Measurements from ENCODE around the gene CDK19. TPM values are rescaled to one million over a fixed set of nuclear protein-coding genes. Genes with fewer than 3 reads are reported as not detected.
"Not testable (repeated sequence)": the region's sequence is repeated elsewhere in the genome, so short reads cannot be mapped to it uniquely, and the experiment has no call there.

Gene CDK19
- total RNA-seq, 6 donors from 2014 or later = 5.2 to 20.4 (median 12.4) TPM

GRCh38 chr6:110613356-110613755, 201.9 kb downstream of the CDK19 start:
- Histone ChIP-seq H3K4me1 (no peaks in the 10 kb centered on the region), H3K4me3 (no peak overlapping the region), H3K36me3 (peaks cover 0 to 17% (median 6%) of the 10 kb centered on the region in 4 donors), H3K27ac (no peak overlapping the region), H3K9me3 (no peaks in the 10 kb centered on the region), H3K27me3 (no peaks in the 10 kb centered on the region)
- WGBS, 2 donors = 60 to 82% methylated on average over 6 of the region's 6 CpGs
- DNase-seq (no peak), ATAC-seq (ENCODE audit: low FRiP score in 2 of 2) (no peak)
- TF ChIP-seq EP300 (IDR thresholded peaks at IDR 0.05) (no peak), POLR2A (IDR thresholded peaks at IDR 0.05) (no peak), POLR2AphosphoS5 (IDR thresholded peaks at IDR 0.05) (no peak)
- TF ChIP-seq, protein P1, sequence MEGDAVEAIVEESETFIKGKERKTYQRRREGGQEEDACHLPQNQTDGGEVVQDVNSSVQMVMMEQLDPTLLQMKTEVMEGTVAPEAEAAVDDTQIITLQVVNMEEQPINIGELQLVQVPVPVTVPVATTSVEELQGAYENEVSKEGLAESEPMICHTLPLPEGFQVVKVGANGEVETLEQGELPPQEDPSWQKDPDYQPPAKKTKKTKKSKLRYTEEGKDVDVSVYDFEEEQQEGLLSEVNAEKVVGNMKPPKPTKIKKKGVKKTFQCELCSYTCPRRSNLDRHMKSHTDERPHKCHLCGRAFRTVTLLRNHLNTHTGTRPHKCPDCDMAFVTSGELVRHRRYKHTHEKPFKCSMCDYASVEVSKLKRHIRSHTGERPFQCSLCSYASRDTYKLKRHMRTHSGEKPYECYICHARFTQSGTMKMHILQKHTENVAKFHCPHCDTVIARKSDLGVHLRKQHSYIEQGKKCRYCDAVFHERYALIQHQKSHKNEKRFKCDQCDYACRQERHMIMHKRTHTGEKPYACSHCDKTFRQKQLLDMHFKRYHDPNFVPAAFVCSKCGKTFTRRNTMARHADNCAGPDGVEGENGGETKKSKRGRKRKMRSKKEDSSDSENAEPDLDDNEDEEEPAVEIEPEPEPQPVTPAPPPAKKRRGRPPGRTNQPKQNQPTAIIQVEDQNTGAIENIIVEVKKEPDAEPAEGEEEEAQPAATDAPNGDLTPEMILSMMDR (IDR thresholded peaks at IDR 0.05) = no peak

- ATAC-seq (ENCODE audit: low FRiP score in 2 of 2) (no peak), DNase-seq (no peak)
- Histone ChIP-seq H3K4me1 (no peaks in the 10 kb centered on the region), H3K27ac (no peak overlapping the region), H3K36me3 (peaks cover 0 to 17% (median 6%) of the 10 kb centered on the region in 4 donors), H3K4me3 (no peak overlapping the region), H3K27me3 (no peaks in the 10 kb centered on the region), H3K9me3 (no peaks in the 10 kb centered on the region)
- TF ChIP-seq POLR2A (IDR thresholded peaks at IDR 0.05) (no peak), POLR2AphosphoS5 (IDR thresholded peaks at IDR 0.05) (no peak), EP300 (IDR thresholded peaks at IDR 0.05) (no peak)
- TF ChIP-seq, protein P1 (IDR thresholded peaks at IDR 0.05) = no peak
- 95% methylated on average over 1 of the region's 1 CpG for WGBS, 2 donors
Observed at GRCh38 chr6:110612298-110612697, 203.0 kb downstream of the CDK19 start.

- H3K4me3 ChIP-seq = no peak overlapping the region
- H3K9me3 ChIP-seq = no peaks in the 10 kb centered on the region
- ATAC-seq (ENCODE audit: low FRiP score in 2 of 2) (no peak), DNase-seq (no peak)
- peaks cover 0 to 7% (median 3%) of the 10 kb centered on the region in 4 donors for H3K36me3 ChIP-seq
- H3K27ac ChIP-seq = no peak overlapping the region
- WGBS, 2 donors = 79 to 83% methylated on average over 2 of the region's 2 CpGs
- no peaks in the 10 kb centered on the region for H3K4me1 ChIP-seq
- TF ChIP-seq POLR2A (IDR thresholded peaks at IDR 0.05) (no peak), EP300 (IDR thresholded peaks at IDR 0.05) (no peak), POLR2AphosphoS5 (IDR thresholded peaks at IDR 0.05) (no peak)
- TF ChIP-seq, protein P1 (IDR thresholded peaks at IDR 0.05) = no peak
- H3K27me3 ChIP-seq = no peaks in the 10 kb centered on the region
Observed at GRCh38 chr6:110609101-110609500, 206.2 kb downstream of the CDK19 start.

GRCh38 chr6:110608151-110608550, 207.1 kb downstream of the CDK19 start:
- Histone ChIP-seq H3K36me3 (peaks cover 0 to 2% (median 0%) of the 10 kb centered on the region in 4 donors), H3K27me3 (no peaks in the 10 kb centered on the region), H3K4me3 (no peak overlapping the region), H3K4me1 (no peaks in the 10 kb centered on the region), H3K9me3 (no peaks in the 10 kb centered on the region), H3K27ac (no peak overlapping the region)
- ATAC-seq (ENCODE audit: low FRiP score in 2 of 2) (no peak), DNase-seq (no peak)
- TF ChIP-seq EP300 (IDR thresholded peaks at IDR 0.05) (no peak), POLR2AphosphoS5 (IDR thresholded peaks at IDR 0.05) (no peak), POLR2A (IDR thresholded peaks at IDR 0.05) (no peak)
- TF ChIP-seq, protein P1 (IDR thresholded peaks at IDR 0.05) = no peak
- WGBS, 2 donors = 75 to 100% methylated on average over 2 of the region's 2 CpGs

GRCh38 chr6:110606151-110606550, 209.1 kb downstream of the CDK19 start:
- 90 to 94% methylated on average over 4 of the region's 4 CpGs for WGBS, 2 donors
- Histone ChIP-seq H3K27ac (no peak overlapping the region), H3K27me3 (no peaks in the 10 kb centered on the region), H3K4me3 (no peak overlapping the region), H3K36me3 (no peaks in the 10 kb centered on the region), H3K4me1 (no peaks in the 10 kb centered on the region), H3K9me3 (no peaks in the 10 kb centered on the region)
- no peak for ATAC-seq (ENCODE audit: low FRiP score in 2 of 2)
- TF ChIP-seq, protein P1 (IDR thresholded peaks at IDR 0.05) = no peak
- TF ChIP-seq POLR2A (IDR thresholded peaks at IDR 0.05) = no peak
- TF ChIP-seq POLR2AphosphoS5 (IDR thresholded peaks at IDR 0.05) = no peak
- no peak for TF ChIP-seq EP300 (IDR thresholded peaks at IDR 0.05)
- no peak for DNase-seq

- H3K4me1 ChIP-seq; DNase-seq; H3K9me3 ChIP-seq; H3K4me3 ChIP-seq; ATAC-seq (ENCODE audit: low FRiP score in 2 of 2); H3K36me3 ChIP-seq; H3K27me3 ChIP-seq; H3K27ac ChIP-seq: not testable (repeated sequence)
- WGBS, 2 donors = 98 to 100% methylated on average over 2 to 3 of the region's 3 CpGs
Observed at GRCh38 chr6:110600640-110601039, 214.6 kb downstream of the CDK19 start.

All from upper lobe of left lung (tissue), 6 donors.